Measurements from ENCODE around the gene SARDH.

Gene SARDH

DNA sequence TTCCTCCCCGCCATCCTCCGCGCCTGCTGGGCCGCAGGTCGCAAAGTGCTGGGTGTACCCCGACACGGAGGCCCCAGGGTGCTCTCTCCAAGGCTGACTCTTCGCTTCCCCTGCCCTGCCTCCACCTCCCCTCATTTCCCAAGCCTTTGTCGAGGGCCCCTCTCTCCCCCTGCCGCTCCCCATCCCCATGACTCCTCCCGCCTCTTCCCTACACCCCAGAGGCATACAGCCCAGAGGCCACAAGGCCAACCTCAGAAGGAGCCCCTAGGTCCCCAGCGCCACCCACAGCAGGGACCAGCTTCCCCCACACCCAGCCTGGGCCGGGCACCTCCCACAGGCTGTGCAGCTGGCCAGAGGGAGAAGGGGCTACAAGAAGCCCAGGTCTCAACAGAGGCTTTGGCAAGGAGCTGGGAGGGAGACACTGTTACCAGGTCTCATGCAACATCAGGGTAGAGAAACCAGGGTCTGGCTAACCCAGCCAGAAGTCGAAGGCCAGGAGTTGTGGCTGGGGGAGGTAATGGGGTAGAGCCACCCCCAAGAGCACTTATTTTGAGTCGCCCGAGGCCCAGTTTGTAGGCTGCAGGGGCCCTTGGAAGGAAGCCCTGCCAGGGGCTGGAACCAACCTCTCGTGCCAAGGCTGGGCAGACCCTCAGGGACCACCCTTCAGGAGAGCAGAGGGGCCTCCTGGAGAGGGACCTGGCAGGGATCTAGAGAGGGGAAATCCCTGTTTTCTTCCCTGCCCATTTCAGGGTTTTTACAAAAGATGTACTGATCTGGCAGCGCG is 24.5 kb upstream of the SARDH start:
- H3K4me3 ChIP-seq (replicated peaks in 1 of 2; ENCODE audit: low read depth in 2 of 2, low read length in 2 of 2), result no peak overlapping the region
- no peak for DNase-seq (ENCODE audit: low read depth in 2 of 2)
- TF ChIP-seq, protein P1, sequence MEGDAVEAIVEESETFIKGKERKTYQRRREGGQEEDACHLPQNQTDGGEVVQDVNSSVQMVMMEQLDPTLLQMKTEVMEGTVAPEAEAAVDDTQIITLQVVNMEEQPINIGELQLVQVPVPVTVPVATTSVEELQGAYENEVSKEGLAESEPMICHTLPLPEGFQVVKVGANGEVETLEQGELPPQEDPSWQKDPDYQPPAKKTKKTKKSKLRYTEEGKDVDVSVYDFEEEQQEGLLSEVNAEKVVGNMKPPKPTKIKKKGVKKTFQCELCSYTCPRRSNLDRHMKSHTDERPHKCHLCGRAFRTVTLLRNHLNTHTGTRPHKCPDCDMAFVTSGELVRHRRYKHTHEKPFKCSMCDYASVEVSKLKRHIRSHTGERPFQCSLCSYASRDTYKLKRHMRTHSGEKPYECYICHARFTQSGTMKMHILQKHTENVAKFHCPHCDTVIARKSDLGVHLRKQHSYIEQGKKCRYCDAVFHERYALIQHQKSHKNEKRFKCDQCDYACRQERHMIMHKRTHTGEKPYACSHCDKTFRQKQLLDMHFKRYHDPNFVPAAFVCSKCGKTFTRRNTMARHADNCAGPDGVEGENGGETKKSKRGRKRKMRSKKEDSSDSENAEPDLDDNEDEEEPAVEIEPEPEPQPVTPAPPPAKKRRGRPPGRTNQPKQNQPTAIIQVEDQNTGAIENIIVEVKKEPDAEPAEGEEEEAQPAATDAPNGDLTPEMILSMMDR (IDR thresholded peaks at IDR 0.05; ENCODE audit: low read depth, low read length), result no peak

GRCh38 chr9:133761641-133762248 is 23.6 kb upstream of the SARDH start:
- TF ChIP-seq, protein P1 (IDR thresholded peaks at IDR 0.05; ENCODE audit: low read depth, low read length), result no peak
- H3K4me3 ChIP-seq (replicated peaks in 1 of 2; ENCODE audit: low read depth in 2 of 2, low read length in 2 of 2), result no peak overlapping the region
- DNase-seq (ENCODE audit: low read depth in 2 of 2), result no peak

DNA sequence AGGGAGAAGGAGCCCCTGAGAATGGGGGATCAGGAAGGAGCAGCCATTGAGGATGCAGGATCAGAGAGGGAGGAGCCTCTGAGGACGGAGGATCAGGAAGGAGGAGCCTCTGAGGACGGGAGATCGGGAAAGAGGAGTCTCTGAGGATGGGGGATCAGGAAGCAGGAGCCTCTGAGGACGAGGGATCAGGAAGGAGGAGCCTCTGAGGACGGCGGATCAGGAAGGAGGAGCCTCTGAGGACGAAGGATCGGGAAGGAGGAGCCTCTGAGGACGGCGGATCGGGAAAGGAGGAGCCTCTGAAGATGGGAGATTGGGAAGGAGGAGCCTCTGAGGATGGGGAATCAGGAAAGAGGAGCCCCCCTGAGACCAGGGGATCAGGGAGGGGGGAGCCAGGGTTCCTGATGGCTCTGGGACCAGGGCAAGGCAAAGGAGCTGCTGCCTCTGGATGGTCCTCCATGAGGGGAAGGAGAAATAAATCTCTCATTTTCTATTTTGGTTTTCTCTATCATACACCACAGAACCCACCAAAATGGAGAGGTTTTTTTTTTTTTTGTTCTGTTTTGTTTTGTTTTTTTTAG is 22.6 kb upstream of the SARDH start:
- no peak overlapping the region for H3K4me3 ChIP-seq (replicated peaks in 1 of 2; ENCODE audit: low read depth in 2 of 2, low read length in 2 of 2)
- TF ChIP-seq, protein P1 (IDR thresholded peaks at IDR 0.05; ENCODE audit: low read depth, low read length), result no peak
- no peak for DNase-seq (ENCODE audit: low read depth in 2 of 2)

DNA sequence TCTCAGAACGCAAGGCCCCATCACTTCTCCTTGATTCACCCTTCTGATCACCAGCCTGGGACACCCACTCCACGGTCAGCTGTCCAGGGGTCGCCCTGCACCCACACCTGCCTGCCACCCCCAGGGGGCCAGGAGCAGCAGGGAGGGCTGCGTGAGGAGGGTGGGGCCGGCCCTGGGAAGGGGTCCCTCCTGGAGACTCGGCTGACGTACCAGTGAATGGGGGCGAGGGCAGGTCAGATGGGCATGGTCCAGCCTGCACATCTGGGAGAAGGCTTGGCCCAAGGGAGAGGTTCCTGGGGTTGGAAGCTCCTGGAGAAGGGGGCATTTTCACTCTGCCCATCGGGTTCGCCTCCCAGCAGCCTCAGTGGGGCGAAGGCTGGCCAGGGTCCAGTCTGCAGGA is 21.8 kb upstream of the SARDH start:
- H3K4me3 ChIP-seq (replicated peaks in 1 of 2; ENCODE audit: low read depth in 2 of 2, low read length in 2 of 2), result no peak overlapping the region
- DNase-seq (ENCODE audit: low read depth in 2 of 2), result no peak
- TF ChIP-seq, protein P1 (IDR thresholded peaks at IDR 0.05; ENCODE audit: low read depth, low read length), result no peak

- DNase-seq (ENCODE audit: low read depth in 2 of 2), result peak in 1 of 2 donors; percentile 51
- H3K4me3 ChIP-seq (replicated peaks in 1 of 2; ENCODE audit: low read depth in 2 of 2, low read length in 2 of 2), result no peak overlapping the region
- TF ChIP-seq, protein P1 (IDR thresholded peaks at IDR 0.05; ENCODE audit: low read depth, low read length), result no peak
Observed at GRCh38 chr9:133759146-133759900, 21.2 kb upstream of the SARDH start.

DNA sequence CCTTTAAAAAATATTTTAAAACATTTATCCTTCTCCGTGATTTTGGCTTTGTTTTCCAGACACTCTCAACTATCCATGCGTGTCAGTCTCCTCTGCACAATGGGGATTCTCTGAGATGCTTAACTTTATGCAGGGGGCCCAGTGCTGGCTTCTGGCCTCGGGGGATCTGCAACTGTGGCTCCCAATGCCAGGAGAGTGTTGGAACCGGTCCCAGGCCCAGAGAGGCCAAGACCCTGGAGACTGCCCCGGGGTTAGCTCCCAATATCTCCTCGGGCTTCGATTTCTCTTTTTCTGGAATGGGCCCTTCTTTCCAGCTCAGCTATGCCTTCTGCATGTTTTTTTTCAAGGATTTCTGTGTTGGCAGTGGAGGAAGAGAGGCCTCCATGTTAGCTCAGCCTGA is 20.1 kb upstream of the SARDH start:
- TF ChIP-seq, protein P1 (IDR thresholded peaks at IDR 0.05; ENCODE audit: low read depth, low read length), result no peak
- H3K4me3 ChIP-seq (replicated peaks in 1 of 2; ENCODE audit: low read depth in 2 of 2, low read length in 2 of 2), result no peak overlapping the region
- DNase-seq (ENCODE audit: low read depth in 2 of 2), result no peak
